ENCODE results near the gene KHK. TPM values are rescaled to one million over a fixed set of nuclear protein-coding genes. Genes with fewer than 3 reads are reported as not detected.
"Not testable (repeated sequence)": the region's sequence is repeated elsewhere in the genome, so short reads cannot be mapped to it uniquely, and the experiment has no call there.

Gene KHK
- total RNA-seq, 1 experiment from 2014 or later, result 0.48 TPM

DNA sequence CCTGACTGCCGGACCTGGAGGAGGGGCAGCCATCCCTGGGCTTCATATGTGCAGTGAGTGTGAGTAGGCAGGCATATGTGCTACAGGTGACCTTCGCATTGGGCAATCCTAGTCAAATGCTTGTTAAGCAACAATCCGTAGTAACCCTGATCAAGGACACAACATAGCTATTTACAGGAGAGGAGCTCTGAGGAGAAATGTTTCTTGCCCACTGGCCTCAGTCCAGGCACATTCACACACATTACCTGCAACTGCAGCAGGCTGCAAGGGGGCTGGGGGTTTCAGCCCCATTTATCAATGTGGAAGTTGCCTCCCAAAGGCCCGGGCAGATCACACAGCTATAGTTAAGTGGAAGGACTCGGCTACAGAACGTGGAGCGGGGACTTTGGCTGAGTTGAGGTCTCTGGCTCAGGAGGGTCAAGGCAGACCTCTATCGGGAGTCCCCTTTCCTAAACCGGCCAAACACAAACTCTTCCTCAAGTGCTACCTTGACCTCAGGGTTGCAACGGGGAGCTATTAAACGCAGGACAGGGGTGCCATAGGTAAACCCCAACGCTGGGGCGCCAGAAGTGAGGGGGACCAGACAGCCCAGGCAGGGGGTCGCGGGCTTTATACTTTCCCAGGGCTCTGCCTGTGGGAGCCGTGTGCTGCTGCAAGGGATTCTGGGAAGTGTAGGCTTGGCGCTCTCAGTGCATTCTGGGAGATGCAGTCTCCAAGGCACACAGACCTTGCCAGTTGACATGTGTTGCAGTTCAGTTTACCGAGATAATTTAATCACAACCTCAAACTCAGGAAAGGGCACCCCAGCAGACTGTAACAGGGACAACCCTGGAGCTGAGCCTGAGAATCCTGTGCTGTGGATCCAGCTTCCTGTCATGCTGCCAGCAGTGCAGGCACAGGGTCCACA is 9.4 kb downstream of the KHK start:
- no peak for DNase-seq (ENCODE audit: low spot score)

GRCh38 chr2:27096748-27097297 is 10.3 kb downstream of the KHK start:
- DNase-seq (ENCODE audit: low spot score), result no peak

- DNase-seq (ENCODE audit: low spot score), result no peak
Observed at GRCh38 chr2:27097341-27097740, 10.8 kb downstream of the KHK start.

GRCh38 chr2:27099334-27099955 is 12.9 kb downstream of the KHK start:
- no peak for DNase-seq (ENCODE audit: low spot score)

- DNase-seq (ENCODE audit: low spot score), result no peak
Observed at GRCh38 chr2:27100036-27100435, 13.5 kb downstream of the KHK start.

DNA sequence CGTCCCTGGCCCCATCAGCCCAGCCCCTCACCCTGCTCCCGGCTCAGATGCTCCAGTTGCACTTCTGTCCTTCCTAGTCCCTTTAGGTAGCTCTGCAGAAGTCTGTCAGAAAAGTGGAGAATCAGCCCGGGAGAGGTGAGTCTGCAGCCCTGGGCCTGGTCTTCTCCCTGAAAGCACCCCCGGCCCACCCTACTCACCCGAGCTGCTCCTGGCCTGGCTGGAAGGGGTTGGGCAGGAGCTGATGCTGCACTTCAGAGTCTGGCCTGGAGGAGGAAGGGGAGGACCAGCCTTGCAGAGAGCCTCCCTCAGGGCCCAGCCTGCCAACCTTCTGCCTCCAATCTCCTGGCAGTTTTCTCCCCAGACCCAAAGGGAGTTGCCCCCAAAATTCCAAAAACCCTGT is 15.8 kb downstream of the KHK start:
- DNase-seq (ENCODE audit: low spot score), result no peak

GRCh38 chr2:27105981-27106380 is 19.4 kb downstream of the KHK start:
- no peak for DNase-seq (ENCODE audit: low spot score)

DNA sequence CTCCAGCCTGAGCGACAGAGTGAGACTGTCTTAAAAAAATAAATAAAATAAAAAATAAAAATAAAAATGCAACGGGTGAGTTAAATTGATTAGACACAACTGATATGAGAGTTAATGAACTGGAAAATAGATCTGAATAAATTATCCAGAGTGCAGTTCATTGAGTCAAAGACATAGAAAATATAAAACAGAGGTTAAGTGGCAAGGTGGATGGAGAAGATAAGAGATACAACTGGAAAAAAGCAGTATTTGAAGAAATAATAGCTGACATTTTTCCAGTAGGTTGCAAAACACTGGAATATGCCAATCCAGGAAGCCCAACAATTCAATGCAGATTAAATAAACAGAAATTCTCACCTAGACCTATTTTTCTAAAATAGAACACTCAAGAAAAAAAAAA is 21.6 kb downstream of the KHK start:
- no peak for DNase-seq (ENCODE audit: low spot score)

- no peak for DNase-seq (ENCODE audit: low spot score)
Observed at GRCh38 chr2:27109083-27109482, 22.5 kb downstream of the KHK start.

DNA sequence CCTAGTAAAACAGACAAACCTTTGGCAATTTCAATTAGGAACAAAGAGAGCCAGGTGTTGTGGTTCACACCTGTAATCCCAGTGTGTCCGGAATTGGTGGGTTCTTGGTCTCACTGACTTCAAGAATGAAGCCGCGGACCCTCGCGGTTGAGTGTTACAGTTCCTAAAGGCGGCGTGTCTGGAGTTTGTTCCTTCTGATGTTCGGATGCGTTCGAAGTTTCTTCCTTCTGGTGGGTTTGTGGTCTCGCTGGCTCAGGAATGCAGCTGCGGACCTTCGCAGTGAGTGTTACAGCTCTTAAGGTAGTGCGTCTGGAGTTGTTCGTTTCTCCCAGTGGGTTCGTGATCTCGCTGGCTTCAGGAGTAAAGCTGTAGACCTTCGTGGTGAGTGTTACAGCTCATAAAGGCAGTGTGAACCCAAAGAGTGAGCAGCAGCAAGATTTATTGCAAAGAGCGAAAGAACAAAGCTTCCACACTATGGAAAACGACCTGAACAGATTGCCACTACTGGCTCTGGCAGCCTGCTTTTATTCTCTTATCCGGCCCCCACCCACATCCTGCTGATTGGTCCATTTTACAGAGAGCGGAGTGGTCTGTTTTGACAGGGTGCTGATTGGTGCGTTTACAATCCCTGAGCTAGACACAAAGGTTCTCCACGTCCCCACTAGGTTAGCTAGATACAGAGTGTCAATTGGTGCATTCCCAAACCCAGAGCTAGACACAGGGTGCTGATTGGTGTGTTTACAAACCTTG is 24.2 kb downstream of the KHK start:
- DNase-seq (ENCODE audit: low spot score), result not testable (repeated sequence)

GRCh38 chr2:27111392-27112078 is 25.0 kb downstream of the KHK start:
- DNase-seq (ENCODE audit: low spot score), result not testable (repeated sequence)

- DNase-seq (ENCODE audit: low spot score), result no peak
Observed at GRCh38 chr2:27115519-27115918, 28.9 kb downstream of the KHK start.

DNA sequence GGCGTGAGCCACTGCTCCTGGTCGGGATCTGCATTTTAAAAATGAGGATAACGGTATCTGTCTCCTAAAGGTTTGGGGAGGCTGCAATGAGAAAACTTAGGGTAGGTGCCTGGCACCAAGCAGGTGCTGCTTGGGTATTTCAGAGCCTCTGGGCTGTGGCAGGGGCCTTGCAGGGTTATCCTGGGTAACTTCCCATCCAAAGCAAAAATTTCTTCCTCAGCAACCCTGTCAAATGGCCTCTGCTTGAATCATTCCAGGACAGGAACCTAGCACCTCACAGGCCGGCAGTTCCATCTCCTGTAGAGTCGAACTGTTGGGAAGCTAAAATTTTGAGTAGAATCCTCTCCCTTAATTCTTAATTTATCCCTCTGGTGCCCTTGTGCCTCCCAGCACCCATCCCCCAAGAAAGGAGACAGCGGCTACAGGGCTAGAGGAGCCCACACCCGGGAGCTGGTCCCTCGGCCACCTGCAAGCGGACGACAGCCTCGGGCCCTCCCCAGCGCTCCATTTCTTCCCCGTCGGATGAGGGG is 31.5 kb downstream of the KHK start:
- DNase-seq (ENCODE audit: low spot score), result no peak

- DNase-seq (ENCODE audit: low spot score), result no peak
Observed at GRCh38 chr2:27118525-27119329, 32.2 kb downstream of the KHK start, which contains the start of gene CGREF1. TSS of gene CGREF1 (minus strand) at chr2:27119128. CDS start at chr2:27104366, 14,762 bp downstream.

DNA sequence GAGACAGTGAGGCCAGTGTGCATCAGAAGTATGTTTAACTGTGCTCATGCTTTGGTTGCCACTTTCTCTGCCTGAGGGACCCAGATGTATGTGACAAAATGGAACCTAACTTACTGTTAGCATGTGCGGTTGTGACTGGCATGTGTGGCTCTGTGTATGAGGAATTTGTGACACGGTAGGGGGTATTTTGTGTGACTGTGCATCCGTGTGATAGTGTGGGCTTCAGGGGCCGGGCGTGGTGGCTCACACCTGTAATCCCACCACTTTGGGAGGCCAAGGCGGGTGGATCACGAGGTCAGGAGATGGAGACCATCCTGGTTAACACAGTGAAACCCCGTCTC is 32.7 kb downstream of the KHK start:
- DNase-seq (ENCODE audit: low spot score), result not testable (repeated sequence)

DNA sequence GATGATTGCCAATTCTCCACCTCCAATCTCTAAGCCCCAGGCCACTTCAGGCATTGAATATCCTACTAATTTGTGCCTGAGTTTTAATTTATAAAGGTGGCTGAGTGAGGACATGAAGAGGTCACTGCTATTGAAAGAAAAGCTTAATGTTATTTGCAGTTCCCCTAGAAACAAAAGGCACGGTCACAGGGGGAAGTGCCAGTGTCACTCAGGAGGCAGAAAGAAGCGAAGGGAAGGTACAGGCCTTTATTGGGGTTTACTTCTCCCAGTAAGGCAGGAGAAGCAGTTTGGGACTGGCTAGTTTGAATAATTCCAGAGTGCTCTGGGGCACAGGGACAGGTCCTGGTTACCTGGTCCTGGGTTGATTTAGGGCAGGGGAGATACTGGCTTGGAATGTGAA is 35.3 kb downstream of the KHK start:
- no peak for DNase-seq (ENCODE audit: low spot score)

- no peak for DNase-seq (ENCODE audit: low spot score)
Observed at GRCh38 chr2:27122791-27123190, 36.2 kb downstream of the KHK start.

DNA sequence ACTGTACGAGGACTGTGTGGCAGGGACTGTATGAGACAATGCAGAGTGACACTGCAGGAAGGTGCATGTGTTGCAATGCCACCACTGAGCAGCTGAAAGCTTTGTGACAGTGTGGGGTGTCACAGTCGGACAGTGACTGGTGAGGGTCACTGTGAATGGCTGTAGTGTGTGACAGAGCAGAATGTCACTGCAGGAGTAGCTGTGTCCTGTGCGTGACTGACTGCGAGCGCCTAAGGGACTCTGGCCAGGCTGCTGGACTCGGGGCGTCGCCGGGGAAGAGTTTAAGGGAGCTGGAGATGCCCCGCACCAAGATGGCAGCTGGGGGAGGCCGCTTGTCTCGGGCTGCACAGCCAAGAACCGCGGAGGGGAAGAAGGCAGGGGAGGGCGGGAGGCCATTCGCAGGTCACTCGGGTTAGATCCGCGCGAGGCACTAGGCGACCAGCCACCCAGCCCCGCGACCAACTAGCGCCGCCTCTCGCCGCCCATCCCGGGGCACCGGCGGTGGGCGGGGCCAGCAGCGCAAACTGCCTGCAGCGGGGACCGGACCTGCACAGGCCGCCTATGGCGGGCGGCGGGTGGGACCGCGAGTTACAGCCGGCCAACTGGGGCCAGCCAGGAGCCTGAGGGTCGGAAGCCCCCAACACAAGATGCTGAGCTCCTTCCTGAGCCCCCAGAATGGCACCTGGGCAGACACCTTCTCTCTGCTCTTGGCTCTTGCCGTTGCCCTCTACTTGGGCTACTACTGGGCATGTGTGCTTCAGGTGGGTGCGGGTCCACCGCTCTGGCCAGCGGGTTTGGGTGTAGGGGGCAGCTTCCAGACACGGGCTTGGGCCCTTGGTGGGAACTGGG is 37.0 kb downstream of the KHK start, which contains the start of gene ABHD1:
TSS of gene ABHD1 (plus strand) at position 514 of the 849 bp plus-strand sequence. CDS start at position 648, 134 bp downstream.
- DNase-seq (ENCODE audit: low spot score), result no peak

- no peak for DNase-seq (ENCODE audit: low spot score)
Observed at GRCh38 chr2:27125104-27125503, 38.5 kb downstream of the KHK start.
